ENCODE measurements around the gene FSIP2. TPM values are rescaled to one million over a fixed set of nuclear protein-coding genes. Genes with fewer than 3 reads are reported as not detected.

The FSIP2 gene
- total and polyA plus RNA-seq, 2 of the 13 experiments (the other 11 are each of a cell fraction or from before 2014, with no cell fraction given) = 0.01 to 0.07 TPM

- peak; percentile 72; the same call in 1 of the 2 replicates for TF ChIP-seq ZNF572 (CRISPR knock-in tag; IDR thresholded peaks at IDR 0.05)
- no peak for TF ChIP-seq RERE (CRISPR knock-in tag; IDR thresholded peaks at IDR 0.05; ENCODE audit: low read depth)
- peak; percentile 87; the same call in 1 of the 2 replicates for TF ChIP-seq ZFP91 (CRISPR knock-in tag; IDR thresholded peaks at IDR 0.05; ENCODE audit: borderline replicate concordance)
- TF ChIP-seq TEAD3 (CRISPR knock-in tag; optimal IDR thresholded peaks at IDR 0.05; ENCODE audit: borderline replicate concordance) = peak; percentile 32
- TF ChIP-seq NFE2 (CRISPR knock-in tag; IDR thresholded peaks at IDR 0.05) = no peak
- TF ChIP-seq ATF7 (IDR thresholded peaks at IDR 0.05) = no peak
- TF ChIP-seq ATF7 (CRISPR knock-in tag; IDR thresholded peaks at IDR 0.05) = no peak
- 0 out of 2 replicates have a peak, but pooled peaks have one; percentile 32 for TF ChIP-seq ZNF816 (CRISPR knock-in tag; IDR thresholded peaks at IDR 0.05; ENCODE audit: borderline replicate concordance)
- TF ChIP-seq PRPF4 (IDR thresholded peaks at IDR 0.05; ENCODE audit: low read depth, low read length, poor library complexity, severe bottlenecking) = no peak
- TF ChIP-seq KDM3A (CRISPR knock-in tag; IDR thresholded peaks at IDR 0.05; ENCODE audit: low read depth) = 0 out of 2 replicates have a peak, but pooled peaks have one; percentile 34
- TF ChIP-seq U2AF2 (IDR thresholded peaks at IDR 0.05; ENCODE audit: low read depth, low read length) = no peak
- TF ChIP-seq PPARG (CRISPR knock-in tag; conservative IDR thresholded peaks at IDR 0.05) = no peak
- TF ChIP-seq ZNF431 (CRISPR knock-in tag; IDR thresholded peaks at IDR 0.05; ENCODE audit: borderline replicate concordance, low read depth) = no peak
- TF ChIP-seq MAFF (IDR thresholded peaks at IDR 0.05; ENCODE audit: low read depth, low read length) = no peak
- no peak for TF ChIP-seq ZNF281 (CRISPR knock-in tag; IDR thresholded peaks at IDR 0.05; ENCODE audit: borderline replicate concordance)
- TF ChIP-seq CBX5 (CRISPR knock-in tag; IDR thresholded peaks at IDR 0.05; ENCODE audit: borderline replicate concordance) = no peak
- TF ChIP-seq BRF2 (CRISPR knock-in tag; IDR thresholded peaks at IDR 0.05) = 0 out of 2 replicates have a peak, but pooled peaks have one; percentile 37
- TF ChIP-seq JDP2 (CRISPR knock-in tag; IDR thresholded peaks at IDR 0.05; ENCODE audit: borderline replicate concordance) = no peak
Measured at GRCh38 chr2:185738679-185739472, at the start of gene FSIP2 (continued).
